Breast epithelium (tissue), 4 donors: ENCODE measurements around the gene ARID5B. TPM values are rescaled to one million over a fixed set of nuclear protein-coding genes. Genes with fewer than 3 reads are reported as not detected.

ENCODE experiments used
- DNase-seq, 2 donors: peaks; one replicate each; pipeline ENCODE4 v3.0.0-alpha.2; 2019; ENCODE audit warnings: low spot score in 2 of 2
- H3K27ac ChIP-seq, 2 donors: fragments of 200-600 bp; sonication (generic) in 1 of 2; one replicate each; pipeline ENCODE4 v1.5.1; 2016 to 2019; ENCODE audit warnings: mild to moderate bottlenecking in 1 of 2
- H3K27me3 ChIP-seq, 2 donors: fragments of 200-600 bp; sonication (generic) in 1 of 2; one replicate each; pipeline versions ENCODE4 v1.5.1 to v1.6.0; 2017 to 2019; ENCODE audit warnings: control low read depth in 1 of 2, mild to moderate bottlenecking in 1 of 2
- H3K36me3 ChIP-seq: fragments of 200-600 bp; one replicate; pipeline ENCODE4 v1.5.1; 2019
- H3K4me1 ChIP-seq, 2 donors: fragments of 200-600 bp; sonication (generic); one replicate each; pipeline ENCODE4 v1.5.1; 2016 to 2019; ENCODE audit warnings: control low read depth in 1 of 2
- H3K4me3 ChIP-seq, 3 donors: fragments of 200-600 bp; sonication (generic); 1 replicate in 2 of 3; 2 replicates in 1 of 3; pipeline ENCODE4 v1.5.1; 2016 to 2019; ENCODE audit warnings: mild to moderate bottlenecking in 3 of 3, moderate library complexity in 2 of 3
- H3K9me3 ChIP-seq, 2 donors: fragments of 200-600 bp; sonication (generic) in 1 of 2; one replicate each; pipeline ENCODE4 v1.5.1; 2016 to 2019; ENCODE audit warnings: control low read depth in 1 of 2
- CTCF ChIP-seq, 3 donors: fragments of 450-650 bp; IDR thresholded peaks; one replicate each; pipeline ENCODE4 v1.5.1; 2016 to 2017; ENCODE audit warnings: antibody characterized with exemption in 3 of 3, mild to moderate bottlenecking in 3 of 3, moderate library complexity in 3 of 3
- POLR2A ChIP-seq: fragments of 450-650 bp; IDR thresholded peaks from one replicate; pipeline ENCODE4 v1.6.1; 2016; ENCODE audit warnings: antibody characterized with exemption, mild to moderate bottlenecking, moderate library complexity
- POLR2AphosphoS5 ChIP-seq, 3 donors: sonication (generic); formaldehyde crosslinking; IDR thresholded peaks; one replicate each; pipeline ENCODE4 v1.6.1; 2017; ENCODE audit warnings: antibody characterized with exemption in 3 of 3
- intact Hi-C: fragments of 100-400 bp; cut with DNase I; formaldehyde crosslinking; loops from one replicate; pipeline ENCODE4 v1.15.1; 2023; ENCODE audit warnings: low total_unique reads
- total RNA-seq, 3 donors: library from RNA; depleted of rRNA; stranded (reverse); fragments of >200 nt; gene quantifications; one replicate each; pipeline ENCODE4 v1.1.0, GENCODE V29; 2016

ARID5B gene
- total RNA-seq, 3 donors from 2014 or later: 89.5 to 166 (median 125) TPM

- H3K27me3 ChIP-seq: no peaks in the 10 kb centered on the region
- H3K9me3 ChIP-seq: no peaks in the 10 kb centered on the region
- TF ChIP-seq CTCF (IDR thresholded peaks at IDR 0.05) (no peak), POLR2AphosphoS5 (IDR thresholded peaks at IDR 0.05) (no peak), POLR2A (no peak)
- intact Hi-C loops: no loop called here
- DNase-seq: no peak
- H3K36me3 ChIP-seq: peaks cover 3% of the 10 kb centered on the region
- peaks cover 5 to 20% of the 10 kb centered on the region in 2 donors for H3K4me1 ChIP-seq
- H3K27ac ChIP-seq: peak overlapping the region; percentile 92 to 95
- peak overlapping the region; percentile 60 to 66 (median 66) for H3K4me3 ChIP-seq
These were observed 148.9 kb downstream of the ARID5B start for GRCh38 chr10:62050346-62050892.

GRCh38 chr10:62050893-62051433, 149.5 kb downstream of the ARID5B start:
- H3K4me1 ChIP-seq: peaks cover 5 to 20% of the 10 kb centered on the region in 2 donors
- peaks cover 3% of the 10 kb centered on the region for H3K36me3 ChIP-seq
- H3K4me3 ChIP-seq: peak overlapping the region; percentile 60 to 66 (median 66)
- intact Hi-C loops: no loop called here
- DNase-seq: peak in 1 of 2 donors; percentile 73
- TF ChIP-seq CTCF (IDR thresholded peaks at IDR 0.05) (no peak), POLR2A (peak; percentile 43), POLR2AphosphoS5 (IDR thresholded peaks at IDR 0.05) (peak; percentile 68 to 91 (median 79))
- no peaks in the 10 kb centered on the region for H3K27me3 ChIP-seq
- no peaks in the 10 kb centered on the region for H3K9me3 ChIP-seq
- peak overlapping the region; percentile 92 to 95 for H3K27ac ChIP-seq

- H3K9me3 ChIP-seq: no peaks in the 10 kb centered on the region
- H3K4me1 ChIP-seq: peaks cover 4 to 13% of the 10 kb centered on the region in 2 donors
- peak overlapping the region; percentile 92 to 95 for H3K27ac ChIP-seq
- TF ChIP-seq CTCF (IDR thresholded peaks at IDR 0.05) (no peak), POLR2AphosphoS5 (IDR thresholded peaks at IDR 0.05) (no peak), POLR2A (no peak)
- intact Hi-C loops: no loop called here
- no peaks in the 10 kb centered on the region for H3K27me3 ChIP-seq
- no peak for DNase-seq
- H3K36me3 ChIP-seq: peaks cover 3% of the 10 kb centered on the region
- H3K4me3 ChIP-seq: peak overlapping the region in 2 of 3 donors; percentile 66
These were observed 150.8 kb downstream of the ARID5B start for GRCh38 chr10:62052276-62052675.

- DNase-seq: no peak
- no peak for TF ChIP-seq POLR2A
- no peak for TF ChIP-seq CTCF (IDR thresholded peaks at IDR 0.05)
- no peak for TF ChIP-seq POLR2AphosphoS5 (IDR thresholded peaks at IDR 0.05)
- intact Hi-C loops: no loop called here
- peak overlapping the region; percentile 92 to 95 for H3K27ac ChIP-seq
- peak overlapping the region in 2 of 3 donors; percentile 66 for H3K4me3 ChIP-seq
- peaks cover 3% of the 10 kb centered on the region for H3K36me3 ChIP-seq
- H3K4me1 ChIP-seq: peaks cover 0 to 7% of the 10 kb centered on the region in 2 donors
- H3K9me3 ChIP-seq: no peaks in the 10 kb centered on the region
- no peaks in the 10 kb centered on the region for H3K27me3 ChIP-seq
These were observed 152.4 kb downstream of the ARID5B start for GRCh38 chr10:62053860-62054259.

GRCh38 chr10:62054408-62054807, 152.9 kb downstream of the ARID5B start:
- intact Hi-C loops: no loop called here
- TF ChIP-seq POLR2AphosphoS5 (IDR thresholded peaks at IDR 0.05) (peak in 1 of 3 donors; percentile 17), CTCF (IDR thresholded peaks at IDR 0.05) (no peak)
- H3K4me1 ChIP-seq: peaks cover 0 to 13% of the 10 kb centered on the region in 2 donors

More at GRCh38 chr10:62054408-62054807, 152.9 kb downstream of the ARID5B start:
- Histone ChIP-seq H3K4me3 (peak overlapping the region; percentile 10 to 66 (median 66)), H3K9me3 (no peaks in the 10 kb centered on the region), H3K36me3 (peaks cover 3% of the 10 kb centered on the region), H3K27me3 (no peaks in the 10 kb centered on the region), H3K27ac (peak overlapping the region; percentile 92 to 95)
- DNase-seq: no peak
